ENCODE measurements around the gene MICU2.

Gene MICU2

GRCh38 chr13:21529146-21529893 is 74.7 kb downstream of the MICU2 start:
- no peak overlapping the region for H3K4me3 ChIP-seq (ENCODE audit: control insufficient read depth, low read depth, low read length)
- no peak for DNase-seq (ENCODE audit: low read depth)
- no peak for TF ChIP-seq CTCF (IDR thresholded peaks at IDR 0.05; ENCODE audit: control insufficient read depth, insufficient read depth, low read depth, low read length, missing control alignments)

- TF ChIP-seq CTCF (IDR thresholded peaks at IDR 0.05; ENCODE audit: control insufficient read depth, insufficient read depth, low read depth, low read length, missing control alignments) = no peak
- H3K4me3 ChIP-seq (ENCODE audit: control insufficient read depth, low read depth, low read length) = no peak overlapping the region
- DNase-seq (ENCODE audit: low read depth) = peak; percentile 68
Observed at GRCh38 chr13:21528616-21529015, 75.4 kb downstream of the MICU2 start.

GRCh38 chr13:21526707-21527540 is 77.0 kb downstream of the MICU2 start:
- no peak for TF ChIP-seq CTCF (IDR thresholded peaks at IDR 0.05; ENCODE audit: control insufficient read depth, insufficient read depth, low read depth, low read length, missing control alignments)
- no peak for DNase-seq (ENCODE audit: low read depth)
- no peak overlapping the region for H3K4me3 ChIP-seq (ENCODE audit: control insufficient read depth, low read depth, low read length)

GRCh38 chr13:21522847-21523246 is 81.1 kb downstream of the MICU2 start:
- no peak for TF ChIP-seq CTCF (IDR thresholded peaks at IDR 0.05; ENCODE audit: control insufficient read depth, insufficient read depth, low read depth, low read length, missing control alignments)
- no peak overlapping the region for H3K4me3 ChIP-seq (ENCODE audit: control insufficient read depth, low read depth, low read length)
- DNase-seq (ENCODE audit: low read depth) = no peak

GRCh38 chr13:21522130-21522529 is 81.8 kb downstream of the MICU2 start:
- no peak for DNase-seq (ENCODE audit: low read depth)
- TF ChIP-seq CTCF (IDR thresholded peaks at IDR 0.05; ENCODE audit: control insufficient read depth, insufficient read depth, low read depth, low read length, missing control alignments) = no peak

GRCh38 chr13:21518617-21519144 is 85.3 kb downstream of the MICU2 start:
- no peak overlapping the region for H3K4me3 ChIP-seq (ENCODE audit: control insufficient read depth, low read depth, low read length)
- DNase-seq (ENCODE audit: low read depth) = no peak
- no peak for TF ChIP-seq CTCF (IDR thresholded peaks at IDR 0.05; ENCODE audit: control insufficient read depth, insufficient read depth, low read depth, low read length, missing control alignments)

More at GRCh38 chr13:21522130-21522529, 81.8 kb downstream of the MICU2 start:
- no peak overlapping the region for H3K4me3 ChIP-seq (ENCODE audit: control insufficient read depth, low read depth, low read length)

Data from AG09309 (cell line).